Endothelial cell of umbilical vein (primary cell): Measurements from ENCODE around the gene ADAMTS12. TPM values are rescaled to one million over a fixed set of nuclear protein-coding genes. Genes with fewer than 3 reads are reported as not detected.

Source experiments
- BruUV-seq: library from RNA; stranded (reverse); fragments of 400-500 nt; replicated peaks from 2 replicates; lab custom pipeline; 2021; lab: Mats Ljungman, UMichigan
- CTCF ChIA-PET: fragments of 300-600, 350-600 bp; sonication (Branson Sonifier 250); formaldehyde crosslinking; loops from one replicate; lab custom pipeline; 2021; ENCODE audit warnings: antibody characterized with exemption, inconsistent platforms; lab: Charles Lee
- POLR2A ChIA-PET: fragments of 300-600, 350-600 bp; sonication (Branson Sonifier 250); formaldehyde crosslinking; loops from one replicate; lab custom pipeline; 2021; ENCODE audit warnings: antibody characterized with exemption, inconsistent platforms; lab: Charles Lee
- DNase-seq: peaks from one replicate; pipeline ENCODE4 v3.0.0-alpha.2; 2011; ENCODE audit warnings: low read depth, low spot score
- FAIRE-seq: peaks from 2 replicates; lab custom pipeline; 2011; peaks lifted over from hg19 to GRCh38; lab: Jason Lieb, UNC
- H2AFZ ChIP-seq: 2 replicates; pipeline ENCODE4 v1.6.0; 2012; ENCODE audit warnings: low read depth, low read length, control low read depth, inconsistent platforms
- H3K27ac ChIP-seq: 2 replicates; pipeline ENCODE4 v1.5.1; 2011; ENCODE audit warnings: low read depth, mild to moderate bottlenecking, control low read depth, low read length, moderate library complexity; ENCODE audit not compliant: insufficient read depth
- H3K27me3 ChIP-seq, 2 experiments: 2 replicates each; pipeline versions ENCODE4 v1.6.0 to v1.6.1; 2011; ENCODE audit warnings: low read length in 2 of 2, mixed read lengths in 1 of 2; ENCODE audit not compliant: control insufficient read depth in 2 of 2, insufficient read depth in 2 of 2
- H3K36me3 ChIP-seq, 2 experiments: 2 replicates in 1 of 2; 3 replicates in 1 of 2; pipeline ENCODE4 v1.5.1; 2011; ENCODE audit warnings: low read length in 2 of 2, mild to moderate bottlenecking in 1 of 2, moderate library complexity in 1 of 2; ENCODE audit not compliant: control insufficient read depth in 2 of 2, insufficient read depth in 2 of 2; ENCODE audit errors: extremely low read depth in 1 of 2
- H3K4me1 ChIP-seq: 3 replicates; pipeline ENCODE4 v1.5.1; 2011; ENCODE audit warnings: mild to moderate bottlenecking, low read length; ENCODE audit not compliant: control insufficient read depth, insufficient read depth; ENCODE audit errors: extremely low read depth
- H3K4me2 ChIP-seq: 2 replicates; pipeline ENCODE4 v1.6.1; 2011; ENCODE audit warnings: low read length, control low read depth, mixed read lengths; ENCODE audit not compliant: insufficient read depth
- H3K4me3 ChIP-seq, 3 experiments: fragments of 200-600 bp in 1 of 3; sonication (generic), shearing (Covaris generic) in 1 of 3; replicated peaks in 1 of 3; 2 replicates each; pipeline ENCODE4 v1.5.1; 2011 to 2016; ENCODE audit warnings: control low read depth in 3 of 3, low read length in 3 of 3, mild to moderate bottlenecking in 2 of 3, inconsistent platforms in 1 of 3, low read depth in 1 of 3, moderate library complexity in 1 of 3; ENCODE audit not compliant: insufficient read depth in 1 of 3
- H3K79me2 ChIP-seq: 2 replicates; pipeline ENCODE4 v1.6.0; 2012; ENCODE audit warnings: low read length, inconsistent platforms; ENCODE audit not compliant: control insufficient read depth, insufficient read depth
- H3K9ac ChIP-seq: replicated peaks from 2 replicates; pipeline ENCODE3; 2011; ENCODE audit warnings: low read length, control low read depth; ENCODE audit not compliant: insufficient read depth; ENCODE audit errors: extremely low read depth
- H3K9me1 ChIP-seq: replicated peaks from 3 replicates; pipeline ENCODE4 v1.6.0; 2011; ENCODE audit warnings: mild to moderate bottlenecking, low read length; ENCODE audit not compliant: control insufficient read depth, insufficient read depth; ENCODE audit errors: extremely low read depth
- H3K9me3 ChIP-seq: replicated peaks from 2 replicates; pipeline ENCODE4 v1.5.1; 2012; ENCODE audit warnings: low read length, inconsistent platforms; ENCODE audit not compliant: control insufficient read depth, insufficient read depth
- H4K20me1 ChIP-seq: replicated peaks from 2 replicates; pipeline ENCODE3; 2011; ENCODE audit warnings: mild to moderate bottlenecking, low read length; ENCODE audit not compliant: control insufficient read depth, insufficient read depth; ENCODE audit errors: extremely low read depth
- EZH2 ChIP-seq: IDR thresholded peaks from 2 replicates; pipeline ENCODE4 v1.6.1; 2012; ENCODE audit warnings: borderline replicate concordance, low read depth, mild to moderate bottlenecking, moderate library complexity, low read length, inconsistent platforms; ENCODE audit not compliant: severe bottlenecking
- FOS ChIP-seq: IDR thresholded peaks from 2 replicates; pipeline ENCODE4 v1.6.1; 2011; ENCODE audit warnings: mild to moderate bottlenecking, low read length, moderate library complexity, borderline replicate concordance; ENCODE audit not compliant: insufficient read depth
- GATA2 ChIP-seq: IDR thresholded peaks from 2 replicates; pipeline ENCODE4 v1.7.0; 2011; ENCODE audit warnings: low read depth, mild to moderate bottlenecking, moderate library complexity, mixed read lengths, low read length; ENCODE audit not compliant: insufficient read length, insufficient read depth
- JUN ChIP-seq: IDR thresholded peaks from 2 replicates; pipeline ENCODE4 v1.6.1; 2011; ENCODE audit warnings: borderline replicate concordance, low read depth; ENCODE audit not compliant: insufficient read length, insufficient read depth
- MYC ChIP-seq: IDR thresholded peaks from one replicate; pipeline ENCODE4 v1.6.1; 2011; ENCODE audit warnings: mild to moderate bottlenecking, low read depth, low read length
- POLR2A ChIP-seq: IDR thresholded peaks from 2 replicates; pipeline ENCODE4 v1.6.1; 2012; ENCODE audit warnings: low read depth, mild to moderate bottlenecking, control low read depth, low read length
- POLR2AphosphoS5 ChIP-seq: IDR thresholded peaks from 2 replicates; pipeline ENCODE4 v1.6.1; 2012; ENCODE audit warnings: low read depth, mild to moderate bottlenecking, control low read depth, low read length, moderate library complexity; ENCODE audit not compliant: insufficient read depth
- dilution Hi-C: fragments of 300-500 bp; cut with MboI; formaldehyde crosslinking; loops from one replicate; pipeline ENCODE4 v1.15.0; 2019; ENCODE audit warnings: low sequenced_read_pairs; ENCODE audit not compliant: extremely low pct_ligation_motif_present
- intact Hi-C: fragments of 100-400 bp; cut with micrococcal nuclease; formaldehyde crosslinking; loops from one replicate; pipeline ENCODE4 v1.10.0; 2022
- polyA plus RNA-seq, 4 experiments: library from polyadenylated mRNA; depleted of rRNA in 3 of 4; stranded (reverse) in 3 of 4; unstranded in 1 of 4; fragments of >200 nt; gene quantifications; 2 replicates each; pipeline versions ENCODE4 v1.2.1 to v1.2.3, GENCODE V29; 2011 to 2012; ENCODE audit warnings: missing spikeins in 1 of 4
- total RNA-seq: library from RNA; stranded (reverse); gene quantifications from 2 replicates; pipeline ENCODE4 v1.2.3, GENCODE V29; 2021
- TF ChIP-seq, protein P1 (sequence below), 2 donors: IDR thresholded peaks; 1 replicate in 1 of 2; 2 replicates in 1 of 2; pipeline ENCODE4 v1.5.1; 2011; ENCODE audit warnings: low read length in 2 of 2, mild to moderate bottlenecking in 2 of 2, moderate library complexity in 2 of 2, control low read depth in 1 of 2, inconsistent platforms in 1 of 2, low read depth in 1 of 2; ENCODE audit not compliant: insufficient read depth in 1 of 2; ENCODE audit errors: extremely low read depth in 1 of 2
- TF ChIP-seq, protein P2 (sequence below): IDR thresholded peaks from 2 replicates; pipeline ENCODE4 v1.6.1; 2011; ENCODE audit not compliant: insufficient read depth, insufficient read length

Gene ADAMTS12
- total and polyA plus RNA-seq, 2 donors (not counting 3 experiments of a cell fraction or from before 2014, with no cell fraction given), result 0.88 TPM; not detected in 1

DNA sequence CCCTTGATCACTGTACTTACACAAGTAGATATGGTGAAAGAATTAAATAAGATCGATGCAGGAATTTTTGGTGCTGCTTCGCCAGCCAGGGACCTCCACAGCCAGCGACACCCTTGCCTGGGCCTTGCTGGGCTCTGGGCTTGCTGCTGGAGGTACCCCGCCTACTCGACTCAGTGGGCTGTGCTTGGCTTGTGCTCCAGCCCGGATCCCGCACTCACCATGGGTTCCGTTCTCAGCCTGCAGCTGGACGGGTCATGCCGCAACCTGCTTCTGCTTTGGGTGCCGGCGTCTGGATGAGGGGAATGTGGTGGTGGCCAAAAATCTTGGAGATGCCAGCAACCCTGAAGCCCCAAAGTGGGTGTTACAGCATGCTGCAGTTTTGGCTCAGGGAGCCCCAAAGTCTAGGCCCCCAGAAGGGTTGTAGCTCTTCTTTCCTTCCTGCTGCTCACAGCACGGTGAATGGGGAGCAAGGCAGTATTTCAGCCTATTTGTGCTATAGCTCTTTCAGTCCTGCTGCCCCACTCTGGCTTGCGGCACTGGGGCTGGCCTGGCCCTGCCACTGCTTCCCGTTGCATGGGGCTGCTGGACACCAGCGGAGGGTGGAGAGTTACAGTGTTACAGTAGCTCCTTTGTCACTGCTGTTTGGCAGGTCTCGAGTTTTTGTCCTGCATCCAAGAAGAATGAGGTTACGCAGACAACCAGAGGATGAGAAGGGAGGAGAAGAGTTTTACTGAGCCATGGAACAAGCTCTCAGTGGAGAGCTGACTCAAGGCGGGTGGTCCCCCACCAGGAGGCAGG lies 403.0 kb downstream of the ADAMTS12 start:
- H3K9me3 ChIP-seq, result no peaks in the 10 kb centered on the region
- POLR2A ChIA-PET, result no interaction called here
- no TSS peak for BruUV-seq
- H2AFZ ChIP-seq, result no peak overlapping the region
- H3K4me3 ChIP-seq, result no peak overlapping the region
- no peaks in the 10 kb centered on the region for H4K20me1 ChIP-seq
- H3K9me1 ChIP-seq, result no peaks in the 10 kb centered on the region
- no peaks in the 10 kb centered on the region for H3K79me2 ChIP-seq
- H3K9ac ChIP-seq, result no peak overlapping the region
- dilution Hi-C loops, result no loop called here
- no peak overlapping the region for H3K4me2 ChIP-seq
- H3K27ac ChIP-seq, result no peak overlapping the region
- CTCF ChIA-PET, result no interaction called here
- peaks cover 0 to 3% of the 10 kb centered on the region in 2 experiments for H3K27me3 ChIP-seq
- DNase-seq, result no peak
- intact Hi-C loops, result loop anchor here (10.0 kb wide), 1 partner anchor 1186 kb away; no protein-coding TSS in a partner anchor
- no peaks in the 10 kb centered on the region for H3K36me3 ChIP-seq
- TF ChIP-seq, protein P1, sequence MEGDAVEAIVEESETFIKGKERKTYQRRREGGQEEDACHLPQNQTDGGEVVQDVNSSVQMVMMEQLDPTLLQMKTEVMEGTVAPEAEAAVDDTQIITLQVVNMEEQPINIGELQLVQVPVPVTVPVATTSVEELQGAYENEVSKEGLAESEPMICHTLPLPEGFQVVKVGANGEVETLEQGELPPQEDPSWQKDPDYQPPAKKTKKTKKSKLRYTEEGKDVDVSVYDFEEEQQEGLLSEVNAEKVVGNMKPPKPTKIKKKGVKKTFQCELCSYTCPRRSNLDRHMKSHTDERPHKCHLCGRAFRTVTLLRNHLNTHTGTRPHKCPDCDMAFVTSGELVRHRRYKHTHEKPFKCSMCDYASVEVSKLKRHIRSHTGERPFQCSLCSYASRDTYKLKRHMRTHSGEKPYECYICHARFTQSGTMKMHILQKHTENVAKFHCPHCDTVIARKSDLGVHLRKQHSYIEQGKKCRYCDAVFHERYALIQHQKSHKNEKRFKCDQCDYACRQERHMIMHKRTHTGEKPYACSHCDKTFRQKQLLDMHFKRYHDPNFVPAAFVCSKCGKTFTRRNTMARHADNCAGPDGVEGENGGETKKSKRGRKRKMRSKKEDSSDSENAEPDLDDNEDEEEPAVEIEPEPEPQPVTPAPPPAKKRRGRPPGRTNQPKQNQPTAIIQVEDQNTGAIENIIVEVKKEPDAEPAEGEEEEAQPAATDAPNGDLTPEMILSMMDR (IDR thresholded peaks at IDR 0.05; ENCODE audit: extremely low read depth in 1 of 2, insufficient read depth in 1 of 2, low read depth in 1 of 2, low read length in 2 of 2), result no peak
- TF ChIP-seq JUN (no peak), POLR2AphosphoS5 (no peak), POLR2A (no peak), MYC (no peak), FOS (no peak), GATA2 (no peak), EZH2 (no peak)
- TF ChIP-seq, protein P2, sequence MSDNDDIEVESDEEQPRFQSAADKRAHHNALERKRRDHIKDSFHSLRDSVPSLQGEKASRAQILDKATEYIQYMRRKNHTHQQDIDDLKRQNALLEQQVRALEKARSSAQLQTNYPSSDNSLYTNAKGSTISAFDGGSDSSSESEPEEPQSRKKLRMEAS, result no peak
- H3K4me1 ChIP-seq, result no peaks in the 10 kb centered on the region
- FAIRE-seq, result no peak
